ENCODE data around the gene CTSC. TPM values are rescaled to one million over a fixed set of nuclear protein-coding genes. Genes with fewer than 3 reads are reported as not detected.

CTSC gene
- total RNA-seq, 1 experiment from 2014 or later: 38.0 TPM

GRCh38 chr11:88357323-88358039, 19.9 kb upstream of the CTSC start:
- no peaks in the 10 kb centered on the region for H3K4me1 ChIP-seq (ENCODE audit: control insufficient read depth in 1 of 2, insufficient read depth in 2 of 2, low read length in 2 of 2)
- peak overlapping the region; percentile 85 for H2AFZ ChIP-seq (ENCODE audit: low read depth, low read length, poor library complexity, severe bottlenecking)
- no peak overlapping the region for H3K4me2 ChIP-seq (ENCODE audit: low read length)
- no peak overlapping the region for H3K9ac ChIP-seq (ENCODE audit: low read length)
- no peak overlapping the region for H3K4me3 ChIP-seq (replicated peaks in 1 of 2; ENCODE audit: low read depth in 1 of 2, low read length in 2 of 2)
- intact Hi-C loops (cut with micrococcal nuclease): no loop called here
- no peak overlapping the region for H3K27ac ChIP-seq (ENCODE audit: low read depth, low read length)
- H3K36me3 ChIP-seq (ENCODE audit: control insufficient read depth in 1 of 2, insufficient read depth in 2 of 2, low read length in 2 of 2): no peaks in the 10 kb centered on the region
- no peak for TF ChIP-seq YY1 (IDR thresholded peaks at IDR 0.05; ENCODE audit: extremely low read depth, insufficient replicate concordance, low read depth, low read length)
- no peak for TF ChIP-seq SIN3A (IDR thresholded peaks at IDR 0.05; ENCODE audit: low read depth)
- TF ChIP-seq REST (IDR thresholded peaks at IDR 0.05; ENCODE audit: low read depth): no peak
- TF ChIP-seq TCF7L2 (IDR thresholded peaks at IDR 0.05; ENCODE audit: borderline replicate concordance, extremely low read depth, insufficient read depth, insufficient read length): no peak
- TF ChIP-seq CTCF (IDR thresholded peaks at IDR 0.05 in 2 of 3, conservative IDR thresholded peaks at IDR 0.05 in 1 of 3; ENCODE audit: borderline replicate concordance in 1 of 3, insufficient read depth in 1 of 3, low read depth in 2 of 3, low read length in 2 of 3): no peak
- TF ChIP-seq, protein P1, sequence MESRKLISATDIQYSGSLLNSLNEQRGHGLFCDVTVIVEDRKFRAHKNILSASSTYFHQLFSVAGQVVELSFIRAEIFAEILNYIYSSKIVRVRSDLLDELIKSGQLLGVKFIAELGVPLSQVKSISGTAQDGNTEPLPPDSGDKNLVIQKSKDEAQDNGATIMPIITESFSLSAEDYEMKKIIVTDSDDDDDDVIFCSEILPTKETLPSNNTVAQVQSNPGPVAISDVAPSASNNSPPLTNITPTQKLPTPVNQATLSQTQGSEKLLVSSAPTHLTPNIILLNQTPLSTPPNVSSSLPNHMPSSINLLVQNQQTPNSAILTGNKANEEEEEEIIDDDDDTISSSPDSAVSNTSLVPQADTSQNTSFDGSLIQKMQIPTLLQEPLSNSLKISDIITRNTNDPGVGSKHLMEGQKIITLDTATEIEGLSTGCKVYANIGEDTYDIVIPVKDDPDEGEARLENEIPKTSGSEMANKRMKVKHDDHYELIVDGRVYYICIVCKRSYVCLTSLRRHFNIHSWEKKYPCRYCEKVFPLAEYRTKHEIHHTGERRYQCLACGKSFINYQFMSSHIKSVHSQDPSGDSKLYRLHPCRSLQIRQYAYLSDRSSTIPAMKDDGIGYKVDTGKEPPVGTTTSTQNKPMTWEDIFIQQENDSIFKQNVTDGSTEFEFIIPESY (IDR thresholded peaks at IDR 0.05; ENCODE audit: extremely low read depth, insufficient replicate concordance, low read length): no peak
- TF ChIP-seq ATF3 (IDR thresholded peaks at IDR 0.05): no peak
- TF ChIP-seq EZH2phosphoT487 (IDR thresholded peaks at IDR 0.05; ENCODE audit: borderline replicate concordance): no peak
- TF ChIP-seq SP1 (IDR thresholded peaks at IDR 0.05; ENCODE audit: low read depth): no peak
- no peak for TF ChIP-seq FOSL1 (IDR thresholded peaks at IDR 0.05; ENCODE audit: low read depth)
- no peak for TF ChIP-seq ZNF274 (IDR thresholded peaks at IDR 0.05; ENCODE audit: low read depth, low read length)
- no peak for TF ChIP-seq CEBPB (IDR thresholded peaks at IDR 0.05; ENCODE audit: low read depth)
- TF ChIP-seq ELF1 (IDR thresholded peaks at IDR 0.05; ENCODE audit: borderline replicate concordance, low read depth): no peak
- no peak for TF ChIP-seq ZFX (IDR thresholded peaks at IDR 0.05)
- no peak for TF ChIP-seq RAD21 (IDR thresholded peaks at IDR 0.05; ENCODE audit: low read depth)
- no peak for TF ChIP-seq SRF (IDR thresholded peaks at IDR 0.05; ENCODE audit: low read depth)
- TF ChIP-seq, protein P2, sequence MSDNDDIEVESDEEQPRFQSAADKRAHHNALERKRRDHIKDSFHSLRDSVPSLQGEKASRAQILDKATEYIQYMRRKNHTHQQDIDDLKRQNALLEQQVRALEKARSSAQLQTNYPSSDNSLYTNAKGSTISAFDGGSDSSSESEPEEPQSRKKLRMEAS (IDR thresholded peaks at IDR 0.05): no peak
- no peak for TF ChIP-seq JUND (IDR thresholded peaks at IDR 0.05)
- RAD21 ChIA-PET (ENCODE audit: low non-redundant PET in 1 of 2, low total read pairs in 2 of 2, uncharacterized antibody in 2 of 2, unreplicated experiment in 2 of 2): no interaction called here
- DNase-seq (ENCODE audit: low read depth, low spot score): no peak
- H3K79me2 ChIP-seq (ENCODE audit: insufficient read depth, low read length): no peaks in the 10 kb centered on the region
- CTCF ChIA-PET: no interaction called here
- BruUV-seq (replicated peaks): no TSS peak
- H4K20me1 ChIP-seq (ENCODE audit: insufficient read depth): no peaks in the 10 kb centered on the region
- no peaks in the 10 kb centered on the region for H3K9me3 ChIP-seq (ENCODE audit: control insufficient read depth in 1 of 2, insufficient read depth in 1 of 2, low read depth in 1 of 2, low read length in 2 of 2)
- POLR2A ChIA-PET: no interaction called here
- no peaks in the 10 kb centered on the region for H3K27me3 ChIP-seq (ENCODE audit: insufficient read depth, low read length)
- no peaks in the 10 kb centered on the region; the same call in 1 of the 2 replicates for H3K9me2 ChIP-seq (ENCODE audit: insufficient read depth)
- ATAC-seq: no peak

All from HCT116 (cell line).